Measurements from ENCODE around the gene CSF1R. TPM values are rescaled to one million over a fixed set of nuclear protein-coding genes. Genes with fewer than 3 reads are reported as not detected.
"Not testable (repeated sequence)": the region's sequence is repeated elsewhere in the genome, so short reads cannot be mapped to it uniquely, and the experiment has no call there.

CSF1R gene
- total RNA-seq, 3 donors from 2014 or later: 0.10 to 0.46 (median 0.26) TPM

- DNase-seq: no peak
- no peaks in the 10 kb centered on the region for H3K9me3 Mint-ChIP-seq
- H3K4me3 Mint-ChIP-seq: no peak overlapping the region
- no peaks in the 10 kb centered on the region for H3K27me3 Mint-ChIP-seq (ENCODE audit: low read depth)
- ATAC-seq: no peak
- H3K4me1 Mint-ChIP-seq (ENCODE audit: low read depth): no peaks in the 10 kb centered on the region
- H3K36me3 Mint-ChIP-seq (ENCODE audit: insufficient read depth): peaks cover 48% of the 10 kb centered on the region
Measured at GRCh38 chr5:150052956-150053712, 33.2 kb downstream of the CSF1R start.

GRCh38 chr5:150052226-150052955 lies 34.0 kb downstream of the CSF1R start:
- Mint-ChIP-seq H3K36me3 (ENCODE audit: insufficient read depth) (peaks cover 55% of the 10 kb centered on the region), H3K9me3 (no peaks in the 10 kb centered on the region), H3K4me3 (no peak overlapping the region), H3K27me3 (ENCODE audit: low read depth) (no peaks in the 10 kb centered on the region), H3K4me1 (ENCODE audit: low read depth) (no peaks in the 10 kb centered on the region)
- ATAC-seq (no peak), DNase-seq (no peak)

- no peaks in the 10 kb centered on the region for H3K27me3 Mint-ChIP-seq (ENCODE audit: low read depth)
- no peak for DNase-seq
- no peaks in the 10 kb centered on the region for H3K9me3 Mint-ChIP-seq
- H3K36me3 Mint-ChIP-seq (ENCODE audit: insufficient read depth): peaks cover 55% of the 10 kb centered on the region
- no peak overlapping the region for H3K4me3 Mint-ChIP-seq
- H3K4me1 Mint-ChIP-seq (ENCODE audit: low read depth): no peaks in the 10 kb centered on the region
- no peak for ATAC-seq
Measured at GRCh38 chr5:150051657-150052195, 34.6 kb downstream of the CSF1R start.

GRCh38 chr5:150050172-150050811 lies 36.1 kb downstream of the CSF1R start:
- not testable (repeated sequence) for H3K4me1 Mint-ChIP-seq (ENCODE audit: low read depth); H3K9me3 Mint-ChIP-seq; H3K27me3 Mint-ChIP-seq (ENCODE audit: low read depth); H3K4me3 Mint-ChIP-seq; DNase-seq; ATAC-seq
- H3K36me3 Mint-ChIP-seq (ENCODE audit: insufficient read depth): peaks cover 60% of the 10 kb centered on the region

GRCh38 chr5:150046031-150046430 lies 40.3 kb downstream of the CSF1R start:
- Mint-ChIP-seq H3K4me3 (no peak overlapping the region), H3K9me3 (no peaks in the 10 kb centered on the region), H3K36me3 (ENCODE audit: insufficient read depth) (peaks cover 59% of the 10 kb centered on the region), H3K27me3 (ENCODE audit: low read depth) (no peaks in the 10 kb centered on the region), H3K4me1 (ENCODE audit: low read depth) (peaks cover 19% of the 10 kb centered on the region)
- ATAC-seq (no peak), DNase-seq (no peak)

GRCh38 chr5:150045549-150045948 lies 40.8 kb downstream of the CSF1R start:
- Mint-ChIP-seq H3K36me3 (ENCODE audit: insufficient read depth) (peaks cover 62% of the 10 kb centered on the region), H3K4me3 (no peak overlapping the region)

GRCh38 chr5:150044712-150045111 lies 41.6 kb downstream of the CSF1R start:
- no peak for DNase-seq
- H3K4me3 Mint-ChIP-seq: no peak overlapping the region
- no peaks in the 10 kb centered on the region for H3K27me3 Mint-ChIP-seq (ENCODE audit: low read depth)
- peaks cover 19% of the 10 kb centered on the region for H3K4me1 Mint-ChIP-seq (ENCODE audit: low read depth)
- no peaks in the 10 kb centered on the region for H3K9me3 Mint-ChIP-seq
- H3K36me3 Mint-ChIP-seq (ENCODE audit: insufficient read depth): peaks cover 62% of the 10 kb centered on the region
- no peak for ATAC-seq

More at GRCh38 chr5:150045549-150045948, 40.8 kb downstream of the CSF1R start:
- DNase-seq (no peak), ATAC-seq (no peak)
- H3K27me3 Mint-ChIP-seq (ENCODE audit: low read depth): no peaks in the 10 kb centered on the region
- H3K4me1 Mint-ChIP-seq (ENCODE audit: low read depth): peaks cover 19% of the 10 kb centered on the region
- H3K9me3 Mint-ChIP-seq: no peaks in the 10 kb centered on the region

GRCh38 chr5:150044329-150044681 lies 42.0 kb downstream of the CSF1R start:
- ATAC-seq: no peak
- H3K4me1 Mint-ChIP-seq (ENCODE audit: low read depth): peaks cover 19% of the 10 kb centered on the region
- no peaks in the 10 kb centered on the region for H3K9me3 Mint-ChIP-seq
- no peaks in the 10 kb centered on the region for H3K27me3 Mint-ChIP-seq (ENCODE audit: low read depth)
- H3K4me3 Mint-ChIP-seq: no peak overlapping the region
- peaks cover 61% of the 10 kb centered on the region for H3K36me3 Mint-ChIP-seq (ENCODE audit: insufficient read depth)
- no peak for DNase-seq

- Mint-ChIP-seq H3K4me3 (no peak overlapping the region), H3K9me3 (no peaks in the 10 kb centered on the region), H3K4me1 (ENCODE audit: low read depth) (peaks cover 19% of the 10 kb centered on the region), H3K27me3 (ENCODE audit: low read depth) (no peaks in the 10 kb centered on the region), H3K36me3 (ENCODE audit: insufficient read depth) (peaks cover 60% of the 10 kb centered on the region)
- DNase-seq (no peak), ATAC-seq (no peak)
Measured at GRCh38 chr5:150043657-150044328, 42.6 kb downstream of the CSF1R start.

GRCh38 chr5:150042459-150042858 lies 43.9 kb downstream of the CSF1R start:
- no peak overlapping the region for H3K4me3 Mint-ChIP-seq
- peaks cover 19% of the 10 kb centered on the region for H3K4me1 Mint-ChIP-seq (ENCODE audit: low read depth)
- DNase-seq (no peak), ATAC-seq (no peak)
- H3K9me3 Mint-ChIP-seq: no peaks in the 10 kb centered on the region
- H3K36me3 Mint-ChIP-seq (ENCODE audit: insufficient read depth): peaks cover 57% of the 10 kb centered on the region
- no peaks in the 10 kb centered on the region for H3K27me3 Mint-ChIP-seq (ENCODE audit: low read depth)

GRCh38 chr5:150038547-150038946 lies 47.8 kb downstream of the CSF1R start:
- H3K4me3 Mint-ChIP-seq: no peak overlapping the region
- no peaks in the 10 kb centered on the region for H3K9me3 Mint-ChIP-seq
- peaks cover 7% of the 10 kb centered on the region for H3K4me1 Mint-ChIP-seq (ENCODE audit: low read depth)
- peaks cover 74% of the 10 kb centered on the region for H3K36me3 Mint-ChIP-seq (ENCODE audit: insufficient read depth)
- no peaks in the 10 kb centered on the region for H3K27me3 Mint-ChIP-seq (ENCODE audit: low read depth)
- no peak for ATAC-seq
- no peak for DNase-seq

- Mint-ChIP-seq H3K27me3 (ENCODE audit: low read depth) (no peaks in the 10 kb centered on the region), H3K4me3 (no peak overlapping the region), H3K36me3 (ENCODE audit: insufficient read depth) (peaks cover 76% of the 10 kb centered on the region), H3K9me3 (no peaks in the 10 kb centered on the region), H3K4me1 (ENCODE audit: low read depth) (no peaks in the 10 kb centered on the region)
- DNase-seq (no peak), ATAC-seq (no peak)
Measured at GRCh38 chr5:150036513-150036912, 49.8 kb downstream of the CSF1R start.

GRCh38 chr5:150035139-150035895 lies 51.0 kb downstream of the CSF1R start:
- Mint-ChIP-seq H3K4me1 (ENCODE audit: low read depth) (no peaks in the 10 kb centered on the region), H3K4me3 (no peak overlapping the region), H3K27me3 (ENCODE audit: low read depth) (no peaks in the 10 kb centered on the region), H3K9me3 (no peaks in the 10 kb centered on the region), H3K36me3 (ENCODE audit: insufficient read depth) (peaks cover 76% of the 10 kb centered on the region)
- DNase-seq (no peak), ATAC-seq (no peak)

Data from activated T-cell treated with anti-CD3 and anti-CD28 coated beads, Interleukin-2, amount 50 U/mL, for 4 hours (primary cell).